Islet precursor cell (in vitro differentiated cells): ENCODE results near the gene TMEM232.

Source experiments
- DNase-seq: peaks from one replicate; pipeline ENCODE4 v3.0.0-alpha.2; 2018

The TMEM232 gene

GRCh38 chr5:110507972-110508371 is 218.5 kb downstream of the TMEM232 start:
- DNase-seq = no peak

GRCh38 chr5:110506378-110506777 is 220.1 kb downstream of the TMEM232 start:
- DNase-seq = no peak

- DNase-seq = no peak
Measured at GRCh38 chr5:110496276-110496675, 230.2 kb downstream of the TMEM232 start.

- DNase-seq = no peak
Measured at GRCh38 chr5:110492446-110492845, 234.0 kb downstream of the TMEM232 start.

GRCh38 chr5:110478895-110479294 is 247.6 kb downstream of the TMEM232 start:
- DNase-seq = no peak

- DNase-seq = no peak
Measured at GRCh38 chr5:110477911-110478310, 248.6 kb downstream of the TMEM232 start.

GRCh38 chr5:110476164-110476563 is 250.3 kb downstream of the TMEM232 start:
- DNase-seq = no peak

- DNase-seq = no peak
Measured at GRCh38 chr5:110475529-110475928, 250.9 kb downstream of the TMEM232 start.

- no peak for DNase-seq
Measured at GRCh38 chr5:110469486-110469885, 257.0 kb downstream of the TMEM232 start.

- DNase-seq = no peak
Measured at GRCh38 chr5:110463106-110463505, 263.4 kb downstream of the TMEM232 start.

- DNase-seq = no peak
Measured at GRCh38 chr5:110460837-110461236, 265.6 kb downstream of the TMEM232 start.

GRCh38 chr5:110458313-110458712 is 268.2 kb downstream of the TMEM232 start:
- DNase-seq = no peak

GRCh38 chr5:110442856-110443255 is 283.6 kb downstream of the TMEM232 start:
- no peak for DNase-seq

GRCh38 chr5:110441035-110441434 is 285.4 kb downstream of the TMEM232 start:
- DNase-seq = peak; percentile 57

GRCh38 chr5:110440058-110440457 is 286.4 kb downstream of the TMEM232 start:
- DNase-seq = no peak

GRCh38 chr5:110439296-110439695 is 287.2 kb downstream of the TMEM232 start:
- no peak for DNase-seq

GRCh38 chr5:110435207-110435606 is 291.3 kb downstream of the TMEM232 start:
- DNase-seq = no peak

GRCh38 chr5:110431603-110432002 is 294.9 kb downstream of the TMEM232 start:
- no peak for DNase-seq

GRCh38 chr5:110414360-110414759 is 312.1 kb downstream of the TMEM232 start:
- no peak for DNase-seq

- no peak for DNase-seq
Measured at GRCh38 chr5:110413856-110414255, 312.6 kb downstream of the TMEM232 start.

GRCh38 chr5:110409571-110409970 is 316.9 kb downstream of the TMEM232 start:
- no peak for DNase-seq

GRCh38 chr5:110402562-110402961 is 323.9 kb downstream of the TMEM232 start:
- no peak for DNase-seq

- no peak for DNase-seq
Measured at GRCh38 chr5:110401881-110402280, 324.6 kb downstream of the TMEM232 start.

- DNase-seq = no peak
Measured at GRCh38 chr5:110398951-110399350, 327.5 kb downstream of the TMEM232 start.

GRCh38 chr5:110397281-110397680 is 329.2 kb downstream of the TMEM232 start:
- no peak for DNase-seq

GRCh38 chr5:110386782-110387181 is 339.7 kb downstream of the TMEM232 start:
- DNase-seq = peak; percentile 95
